ENCODE data around the gene SMARCB1.

Gene SMARCB1

GRCh38 chr22:23804781-23805291 is 18.1 kb downstream of the SMARCB1 start:
- DNase-seq: no peak

DNA sequence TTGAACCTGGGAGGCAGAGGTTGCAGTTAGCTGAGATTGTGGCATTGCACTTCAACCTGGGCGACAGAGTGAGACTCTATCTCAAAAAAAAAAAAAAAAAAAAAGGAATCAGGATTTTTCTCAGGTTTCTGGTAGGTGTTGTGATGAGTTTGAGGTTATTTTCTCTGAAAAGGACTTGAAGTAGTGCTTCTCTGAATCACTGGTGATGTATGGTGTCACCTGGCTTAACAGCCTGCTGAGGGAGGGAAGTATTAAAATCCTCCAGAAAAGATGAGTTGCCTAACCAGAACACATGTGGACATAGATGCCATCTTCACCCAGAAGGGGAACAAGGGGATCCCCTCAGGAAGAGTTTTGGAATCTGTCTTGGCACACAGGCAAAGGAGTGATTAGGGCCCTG is 20.1 kb downstream of the SMARCB1 start:
- no peak for DNase-seq

GRCh38 chr22:23812378-23812777 is 25.6 kb downstream of the SMARCB1 start:
- DNase-seq: no peak

- DNase-seq: no peak
Measured at GRCh38 chr22:23815541-23816155, 28.9 kb downstream of the SMARCB1 start.

- no peak for DNase-seq
Measured at GRCh38 chr22:23816156-23816976, 29.6 kb downstream of the SMARCB1 start.

DNA sequence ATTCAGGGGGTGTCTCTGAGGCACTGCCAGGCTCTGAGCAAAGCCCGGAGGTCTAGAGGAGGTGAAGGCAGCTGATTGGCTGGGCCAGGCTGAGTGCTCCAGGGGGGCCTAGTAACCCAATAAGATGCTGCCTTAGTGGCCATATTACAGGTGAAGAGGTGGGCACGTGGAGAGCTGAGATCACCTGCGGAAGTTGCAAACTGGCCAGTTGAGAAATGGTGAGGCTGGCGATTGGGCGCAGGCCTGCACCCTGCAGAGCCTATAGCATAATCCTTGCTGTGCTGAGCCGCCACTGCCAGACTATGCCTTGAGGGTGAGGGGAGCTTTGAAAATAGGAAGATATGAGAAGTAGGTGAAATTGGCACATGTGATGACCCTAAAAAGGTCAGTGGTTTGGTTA is 30.4 kb downstream of the SMARCB1 start:
- no peak for DNase-seq

DNA sequence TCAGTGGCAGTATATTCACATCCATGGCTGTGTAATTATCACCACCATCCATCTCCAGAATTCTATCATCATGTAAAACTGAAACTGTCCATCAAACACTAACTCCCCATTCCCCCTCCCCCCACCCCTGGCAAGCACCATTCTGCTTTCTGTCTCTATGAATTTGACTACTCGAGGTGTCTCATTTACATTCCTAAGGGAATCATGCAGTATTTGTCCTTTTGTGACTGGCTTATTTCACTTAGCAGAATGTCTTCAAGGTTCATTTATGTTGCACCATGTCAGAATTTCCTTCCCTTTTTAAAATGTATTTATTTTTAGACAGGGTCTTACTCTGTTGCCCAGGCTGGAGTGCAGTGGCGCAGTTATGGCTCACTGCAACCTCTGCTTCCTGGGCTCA is 31.8 kb downstream of the SMARCB1 start:
- no peak for DNase-seq

DNA sequence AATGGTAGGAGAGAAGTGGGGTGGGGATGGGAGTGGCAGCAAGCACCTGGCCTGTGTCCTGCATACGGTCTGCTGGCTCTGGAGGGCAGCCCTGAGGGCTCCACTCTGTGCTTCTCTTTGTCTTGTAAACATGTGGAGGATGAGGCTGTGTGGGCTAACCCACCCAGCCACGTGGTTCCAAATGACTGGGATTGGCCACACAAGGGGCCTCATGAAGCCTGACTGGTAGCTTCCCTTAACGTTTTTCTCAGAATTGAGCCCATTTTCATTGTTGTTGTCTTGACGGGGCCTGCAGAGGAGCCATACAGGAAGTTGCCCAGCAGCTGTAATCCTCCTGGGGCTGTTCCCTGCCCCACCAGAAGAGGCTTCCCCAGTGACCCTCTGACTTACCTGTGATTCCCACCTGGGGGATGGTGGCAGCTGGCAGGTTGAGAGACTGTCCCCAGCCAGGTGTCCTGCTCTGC is 34.0 kb downstream of the SMARCB1 start:
- DNase-seq: peak in 1 of 2 donors; percentile 6

GRCh38 chr22:23822101-23822671 is 35.4 kb downstream of the SMARCB1 start:
- no peak for DNase-seq

DNA sequence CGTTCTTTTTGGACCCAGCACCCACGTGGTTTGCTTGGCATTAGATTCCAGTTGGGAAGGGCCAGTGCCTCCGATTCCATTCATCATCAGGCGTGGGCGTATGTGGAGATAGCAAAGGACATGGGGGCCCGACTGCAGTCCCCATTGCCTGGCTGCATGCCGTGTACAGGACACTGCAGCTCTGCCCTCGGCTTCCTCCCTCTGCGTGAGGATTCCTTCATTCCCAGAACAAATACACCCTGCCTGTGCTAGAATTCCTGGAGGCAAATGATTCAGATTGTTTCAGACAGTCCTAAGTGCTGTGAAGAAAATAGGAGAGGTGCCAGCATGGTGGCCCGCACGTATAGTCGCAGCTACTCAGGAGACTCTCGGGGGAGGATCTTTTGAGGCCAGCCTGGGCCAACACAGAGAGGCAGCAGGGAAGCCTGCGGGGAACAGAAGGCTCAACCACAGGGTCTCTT is 36.6 kb downstream of the SMARCB1 start:
- DNase-seq: no peak

- DNase-seq: no peak
Measured at GRCh38 chr22:23824476-23825245, 37.9 kb downstream of the SMARCB1 start.

- no peak for DNase-seq
Measured at GRCh38 chr22:23825246-23825905, 38.6 kb downstream of the SMARCB1 start.

GRCh38 chr22:23826510-23827350 is 40.0 kb downstream of the SMARCB1 start:
- no peak for DNase-seq

DNA sequence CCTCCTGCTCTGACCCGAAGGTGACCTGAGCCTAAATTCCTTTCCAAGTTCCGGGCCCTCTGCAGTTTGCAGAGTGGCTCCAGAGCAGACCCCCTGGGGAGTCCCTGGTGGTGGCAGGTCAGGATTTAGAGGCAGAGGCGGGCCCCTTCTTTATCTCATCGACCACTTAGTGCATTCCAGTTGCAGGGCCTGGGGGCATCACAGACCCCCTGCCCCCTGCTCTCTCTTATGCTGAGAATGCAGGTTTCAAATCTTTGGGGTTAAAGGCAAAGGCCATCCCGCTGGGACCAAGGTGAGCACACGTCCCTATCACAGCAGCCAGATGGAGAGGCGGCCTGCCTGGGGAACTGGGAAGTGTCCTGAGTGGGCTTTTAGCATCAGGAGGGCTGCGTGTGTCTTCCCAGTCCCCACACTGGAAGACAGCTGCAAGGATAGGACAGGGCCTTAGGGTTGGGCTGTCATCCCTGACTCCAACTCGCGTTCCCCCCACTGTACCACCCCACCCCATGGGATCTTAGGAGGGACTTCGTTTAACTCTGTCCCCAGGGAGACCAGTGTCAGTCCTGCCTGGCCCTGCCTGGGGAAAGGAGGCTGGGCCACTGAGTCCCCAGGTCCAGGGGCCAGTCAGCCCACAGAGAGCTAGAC is 40.7 kb downstream of the SMARCB1 start:
- DNase-seq: no peak

- no peak for DNase-seq
Measured at GRCh38 chr22:23828800-23829680, 42.3 kb downstream of the SMARCB1 start.

DNA sequence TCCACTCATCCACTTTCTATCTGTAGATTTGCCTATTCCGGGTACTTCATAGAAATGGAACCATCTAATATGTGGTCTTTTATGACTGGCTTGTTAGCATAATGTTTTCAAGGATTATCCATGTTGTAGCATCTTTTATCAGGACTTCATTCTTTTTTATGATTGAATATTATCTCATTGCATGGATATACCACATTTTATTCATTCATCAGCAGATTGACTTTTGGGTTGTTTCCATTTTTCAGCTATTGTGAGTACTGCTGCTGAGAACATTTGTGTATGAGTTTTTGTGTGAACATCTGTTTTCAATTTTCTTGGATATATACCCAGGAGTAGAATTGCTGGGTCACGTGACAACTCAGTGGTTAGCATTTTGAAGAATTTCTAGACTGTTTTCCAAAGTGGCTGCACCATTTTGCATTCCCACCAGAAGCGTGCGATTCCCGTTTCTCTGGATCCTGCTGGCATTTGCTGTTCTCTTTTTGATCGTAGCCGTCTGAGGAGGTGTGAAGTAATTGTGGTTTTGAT is 43.1 kb downstream of the SMARCB1 start:
- no peak for DNase-seq

DNA sequence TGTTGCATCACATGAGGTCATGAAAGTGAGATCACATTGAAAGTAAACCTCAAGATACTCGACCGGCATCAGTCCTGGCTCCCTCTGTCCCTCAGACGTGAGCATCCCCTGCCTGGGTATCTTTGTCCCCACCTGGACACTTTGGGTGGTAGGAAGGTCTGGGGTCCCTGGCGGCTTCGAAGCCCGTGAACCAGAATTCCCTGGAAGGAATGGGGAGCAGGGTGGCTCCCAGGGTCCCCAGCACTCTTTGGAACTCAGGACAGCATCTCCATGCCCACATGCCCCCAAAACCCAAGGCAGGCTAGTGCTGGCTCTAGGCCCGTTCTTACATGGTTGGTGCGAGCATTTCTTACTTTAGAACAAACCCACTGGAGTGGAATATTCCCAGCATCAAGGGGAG is 44.5 kb downstream of the SMARCB1 start:
- DNase-seq: no peak

DNA sequence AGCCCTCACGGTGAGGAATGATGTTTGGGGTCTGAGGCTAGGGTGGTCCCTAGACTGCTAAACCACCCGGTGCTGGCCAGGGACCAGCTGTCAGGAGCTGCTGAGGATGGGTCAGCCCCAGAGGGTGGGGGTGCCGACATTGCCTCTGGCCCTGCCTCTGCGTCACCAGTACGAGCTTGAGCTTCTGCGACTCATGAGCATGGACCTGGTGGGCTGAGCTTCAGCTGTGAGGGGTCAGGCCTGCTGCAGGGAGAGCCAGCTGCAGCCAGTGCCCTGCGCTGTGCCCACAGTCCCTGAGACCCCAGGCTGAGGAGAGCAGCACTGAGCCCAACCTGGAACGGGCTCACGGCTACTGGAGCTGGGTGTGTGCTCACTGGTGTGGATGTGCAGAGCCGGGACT is 45.0 kb downstream of the SMARCB1 start:
- no peak for DNase-seq

All from inflammatory macrophage (primary cell).